Panc1 (cell line): ENCODE measurements around the gene DUSP11. TPM values are rescaled to one million over a fixed set of nuclear protein-coding genes. Genes with fewer than 3 reads are reported as not detected.

Source experiments
- ATAC-seq: fragments of 200-7000 bp; cut with Tn5 transposase; 2 replicates; pipeline ENCODE4 v1.9.1; 2020; ENCODE audit warnings: mild to moderate bottlenecking, moderate library complexity
- BruUV-seq: library from RNA; stranded (reverse); fragments of 400-500 nt; replicated peaks from 2 replicates; lab custom pipeline; 2021; lab: Mats Ljungman, UMichigan
- CTCF ChIA-PET: fragments of 300-600 bp; sonication (Branson Sonifier 250); formaldehyde crosslinking; loops from one replicate; lab custom pipeline; 2022; ENCODE audit warnings: antibody characterized with exemption; lab: Charles Lee
- POLR2A ChIA-PET: fragments of 300-600 bp; sonication (Branson Sonifier 250); formaldehyde crosslinking; loops from one replicate; lab custom pipeline; 2022; ENCODE audit warnings: antibody characterized with exemption; lab: Charles Lee
- DNase-seq: peaks from one replicate; pipeline ENCODE4 v3.0.0-alpha.2; 2010; ENCODE audit warnings: low read depth, low spot score
- H3K27ac ChIP-seq: 2 replicates; pipeline ENCODE4 v1.5.1; 2011; ENCODE audit warnings: mild to moderate bottlenecking, low read length, inconsistent platforms
- H3K27me3 ChIP-seq: fragments of 200-500 bp; sonication (Bioruptor generic); 2 replicates; pipeline ENCODE4 v1.6.0; 2014; ENCODE audit warnings: low read length, inconsistent platforms; ENCODE audit not compliant: control insufficient read depth, insufficient read depth
- H3K36me3 ChIP-seq: fragments of 200-500 bp; sonication (Bioruptor generic); 2 replicates; pipeline ENCODE4 v1.5.1; 2014; ENCODE audit warnings: inconsistent platforms, mild to moderate bottlenecking, low read length, moderate library complexity; ENCODE audit not compliant: control insufficient read depth, insufficient read depth
- H3K4me1 ChIP-seq: 2 replicates; pipeline ENCODE4 v1.5.1; 2011; ENCODE audit warnings: inconsistent platforms, mild to moderate bottlenecking, low read length, moderate library complexity; ENCODE audit not compliant: control insufficient read depth, insufficient read depth
- H3K4me3 ChIP-seq, 2 experiments: 2 replicates each; pipeline ENCODE4 v1.5.1; 2011 to 2012; ENCODE audit warnings: low read depth in 2 of 2, low read length in 2 of 2, mild to moderate bottlenecking in 2 of 2, inconsistent platforms in 1 of 2, moderate library complexity in 1 of 2
- H3K9me3 ChIP-seq: fragments of 200-500 bp; sonication (Bioruptor generic); 2 replicates; pipeline ENCODE4 v1.5.1; 2014; ENCODE audit warnings: low read depth, mild to moderate bottlenecking, inconsistent platforms, low read length, moderate library complexity; ENCODE audit not compliant: control insufficient read depth, insufficient read depth
- CTCF ChIP-seq: fragments of 450-650 bp; IDR thresholded peaks from 2 replicates; pipeline ENCODE4 v1.5.1; 2017; ENCODE audit warnings: mild to moderate bottlenecking
- POLR2AphosphoS5 ChIP-seq: IDR thresholded peaks from 2 replicates; pipeline ENCODE4 v1.6.1; 2012; ENCODE audit warnings: mild to moderate bottlenecking, low read depth, low read length, moderate library complexity
- REST ChIP-seq, 2 experiments: IDR thresholded peaks; 2 replicates each; pipeline ENCODE4 v1.6.1; 2011 to 2012; ENCODE audit warnings: low read depth in 2 of 2, control low read depth in 1 of 2, low read length in 1 of 2, mild to moderate bottlenecking in 1 of 2, moderate library complexity in 1 of 2; ENCODE audit not compliant: insufficient read depth in 1 of 2
- SIN3A ChIP-seq: IDR thresholded peaks from 2 replicates; pipeline ENCODE4 v1.6.1; 2012; ENCODE audit warnings: low read depth, mild to moderate bottlenecking, low read length, moderate library complexity, borderline replicate concordance; ENCODE audit not compliant: insufficient read depth
- TCF7L2 ChIP-seq: IDR thresholded peaks from 2 replicates; pipeline ENCODE4 v1.6.1; 2011; ENCODE audit warnings: mild to moderate bottlenecking, low read depth, low read length, inconsistent platforms
- in situ Hi-C: cut with HindIII; loops from 2 replicates; pipeline ENCODE4 v1.10.0; 2016; ENCODE audit warnings: low sequenced_read_pairs, low pct_unique_long_range_greater_than_20kb
- intact Hi-C: fragments of 100-400 bp; cut with micrococcal nuclease; formaldehyde crosslinking; loops from one replicate; pipeline ENCODE4 v1.10.0; 2022; ENCODE audit not compliant: unreplicated experiment
- total RNA-seq: library from RNA; stranded (reverse); gene quantifications from one replicate; pipeline ENCODE4 v1.2.1, GENCODE V29; 2021; ENCODE audit not compliant: unreplicated experiment

DUSP11 gene
- total RNA-seq, 1 experiment from 2014 or later, result 16.9 TPM

- ATAC-seq, result no peak
- Histone ChIP-seq H3K4me3 (no peak overlapping the region), H3K27ac (no peak overlapping the region), H3K4me1 (no peaks in the 10 kb centered on the region), H3K9me3 (no peaks in the 10 kb centered on the region), H3K27me3 (no peaks in the 10 kb centered on the region), H3K36me3 (peaks cover 23% of the 10 kb centered on the region)
- POLR2A ChIA-PET, result no interaction called here
- TF ChIP-seq POLR2AphosphoS5 (no peak), SIN3A (no peak), TCF7L2 (no peak), REST (IDR thresholded peaks at IDR 0.05; ENCODE audit: insufficient read depth in 1 of 2, low read depth in 2 of 2, low read length in 1 of 2) (no peak), CTCF (no peak)
- CTCF ChIA-PET, result no interaction called here
- DNase-seq, result no peak
- in situ Hi-C loops, result no loop called here
- intact Hi-C loops, result no loop called here
- TSS peak; percentile 21 for BruUV-seq
These were observed 9.2 kb downstream of the DUSP11 start for GRCh38 chr2:73770725-73771124.

GRCh38 chr2:73766994-73767393, 12.9 kb downstream of the DUSP11 start:
- no peak for TF ChIP-seq POLR2AphosphoS5
- no peak for TF ChIP-seq REST (IDR thresholded peaks at IDR 0.05; ENCODE audit: insufficient read depth in 1 of 2, low read depth in 2 of 2, low read length in 1 of 2)
- TF ChIP-seq SIN3A, result no peak
- no peak for ATAC-seq
- no peak overlapping the region for H3K27ac ChIP-seq
- in situ Hi-C loops (no loop called here), intact Hi-C loops (no loop called here)
- no peaks in the 10 kb centered on the region for H3K27me3 ChIP-seq
- H3K9me3 ChIP-seq, result no peaks in the 10 kb centered on the region
- POLR2A ChIA-PET, result no interaction called here
- H3K4me1 ChIP-seq, result no peaks in the 10 kb centered on the region
- CTCF ChIA-PET, result no interaction called here
- H3K4me3 ChIP-seq, result no peak overlapping the region
- H3K36me3 ChIP-seq, result peaks cover 12% of the 10 kb centered on the region
- DNase-seq, result no peak
- no TSS peak for BruUV-seq
